ENCODE measurements around the gene ZNF827.

- TF ChIP-seq, protein P1, sequence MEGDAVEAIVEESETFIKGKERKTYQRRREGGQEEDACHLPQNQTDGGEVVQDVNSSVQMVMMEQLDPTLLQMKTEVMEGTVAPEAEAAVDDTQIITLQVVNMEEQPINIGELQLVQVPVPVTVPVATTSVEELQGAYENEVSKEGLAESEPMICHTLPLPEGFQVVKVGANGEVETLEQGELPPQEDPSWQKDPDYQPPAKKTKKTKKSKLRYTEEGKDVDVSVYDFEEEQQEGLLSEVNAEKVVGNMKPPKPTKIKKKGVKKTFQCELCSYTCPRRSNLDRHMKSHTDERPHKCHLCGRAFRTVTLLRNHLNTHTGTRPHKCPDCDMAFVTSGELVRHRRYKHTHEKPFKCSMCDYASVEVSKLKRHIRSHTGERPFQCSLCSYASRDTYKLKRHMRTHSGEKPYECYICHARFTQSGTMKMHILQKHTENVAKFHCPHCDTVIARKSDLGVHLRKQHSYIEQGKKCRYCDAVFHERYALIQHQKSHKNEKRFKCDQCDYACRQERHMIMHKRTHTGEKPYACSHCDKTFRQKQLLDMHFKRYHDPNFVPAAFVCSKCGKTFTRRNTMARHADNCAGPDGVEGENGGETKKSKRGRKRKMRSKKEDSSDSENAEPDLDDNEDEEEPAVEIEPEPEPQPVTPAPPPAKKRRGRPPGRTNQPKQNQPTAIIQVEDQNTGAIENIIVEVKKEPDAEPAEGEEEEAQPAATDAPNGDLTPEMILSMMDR (IDR thresholded peaks at IDR 0.05): no peak
- TF ChIP-seq POLR2A (IDR thresholded peaks at IDR 0.05): no peak
Observed at GRCh38 chr4:145740806-145741205, 197.8 kb downstream of the ZNF827 start.
